GM12878 (cell line): ENCODE results near the gene NEU1.

Source experiments
- CEBPZ ChIP-seq: fragments of 150-350 bp; IDR thresholded peaks from 2 replicates; pipeline ENCODE4 v1.6.1; 2016; ENCODE audit warnings: low read depth, low read length
- ZNF274 ChIP-seq: IDR thresholded peaks from one replicate; pipeline ENCODE4 v1.8.0; 2011; ENCODE audit not compliant: insufficient read length, insufficient read depth

- no peak for TF ChIP-seq CEBPZ
- TF ChIP-seq ZNF274, result no peak
Measured at GRCh38 chr6:31844507-31844906, 18.1 kb downstream of the NEU1 start.
